Neural progenitor cell (in vitro differentiated cells): Measurements from ENCODE around the gene KLF13. TPM values are rescaled to one million over a fixed set of nuclear protein-coding genes. Genes with fewer than 3 reads are reported as not detected.

ENCODE experiments used
- DNase-seq: peaks from one replicate; pipeline ENCODE4 v3.0.0-alpha.2; 2016; ENCODE audit warnings: low spot score
- H2AFZ ChIP-seq: fragments of 200-600 bp; sonication (generic); replicated peaks from 2 replicates; pipeline ENCODE4 v1.6.1; 2016; ENCODE audit warnings: antibody characterized with exemption
- H3F3A ChIP-seq: fragments of 200-600 bp; sonication (generic); 2 replicates; pipeline ENCODE4 v1.6.1; 2016; ENCODE audit warnings: antibody characterized with exemption, low read depth
- H3K27ac ChIP-seq: fragments of 200-600 bp; sonication (generic); 2 replicates; pipeline ENCODE4 v1.5.1; 2016; ENCODE audit warnings: mild to moderate bottlenecking
- H3K27me3 ChIP-seq: fragments of 200-600 bp; sonication (generic); 2 replicates; pipeline ENCODE4 v1.6.1; 2016; ENCODE audit warnings: mild to moderate bottlenecking, moderate library complexity
- H3K36me3 ChIP-seq: fragments of 200-600 bp; sonication (generic); 2 replicates; pipeline ENCODE4 v1.5.1; 2016
- H3K4me1 ChIP-seq: fragments of 200-600 bp; sonication (generic); 2 replicates; pipeline ENCODE4 v1.6.1; 2016; ENCODE audit warnings: mixed run types
- H3K4me2 ChIP-seq: fragments of 200-600 bp; sonication (generic); 2 replicates; pipeline ENCODE4 v1.6.1; 2016
- H3K4me3 ChIP-seq: fragments of 200-600 bp; sonication (generic); 2 replicates; pipeline ENCODE4 v1.5.1; 2016
- H3K79me2 ChIP-seq: fragments of 200-600 bp; sonication (generic); 2 replicates; pipeline ENCODE4 v1.6.1; 2016; ENCODE audit warnings: low read depth
- H3K9ac ChIP-seq: fragments of 200-600 bp; sonication (generic); 2 replicates; pipeline ENCODE4 v1.6.1; 2016
- H3K9me3 ChIP-seq: fragments of 200-600 bp; sonication (generic); 2 replicates; pipeline ENCODE4 v1.5.1; 2016; ENCODE audit warnings: low read depth
- H4K20me1 ChIP-seq: fragments of 200-600 bp; sonication (generic); 2 replicates; pipeline ENCODE4 v1.6.1; 2016; ENCODE audit warnings: low read depth
- H3K27ac Mint-ChIP-seq: 3 replicates; pipeline ENCODE4 v1.8.0; 2021; ENCODE audit warnings: mixed read lengths
- H3K27me3 Mint-ChIP-seq: 2 replicates; pipeline ENCODE4 v1.8.0; 2022; ENCODE audit warnings: low read depth, mild to moderate bottlenecking, inconsistent platforms, moderate library complexity, mixed read lengths; ENCODE audit not compliant: insufficient read depth
- H3K36me3 Mint-ChIP-seq: 3 replicates; pipeline ENCODE4 v1.8.0; 2021; ENCODE audit warnings: mixed read lengths
- H3K4me1 Mint-ChIP-seq: 3 replicates; pipeline ENCODE4 v1.8.0; 2021; ENCODE audit warnings: mixed read lengths
- H3K4me3 Mint-ChIP-seq: 3 replicates; pipeline ENCODE4 v1.8.0; 2021; ENCODE audit warnings: mild to moderate bottlenecking, moderate library complexity, mixed read lengths
- H3K9me3 Mint-ChIP-seq: 3 replicates; pipeline ENCODE4 v1.8.0; 2020; ENCODE audit warnings: mixed read lengths
- EZH2 ChIP-seq: fragments of 200-600 bp; sonication (generic); IDR thresholded peaks from 2 replicates; pipeline ENCODE4 v1.6.1; 2017; ENCODE audit warnings: antibody characterized with exemption, mild to moderate bottlenecking, moderate library complexity
- EZH2phosphoT487 ChIP-seq: fragments of 200-600 bp; sonication (generic); IDR thresholded peaks from 2 replicates; pipeline ENCODE4 v1.6.1; 2017; ENCODE audit warnings: antibody characterized with exemption
- total RNA-seq: library from RNA; depleted of rRNA; stranded (reverse); fragments of >200 nt; gene quantifications from 2 replicates; pipeline ENCODE4 v1.2.3, GENCODE V29; 2015; ENCODE audit warnings: low replicate concordance
- TF ChIP-seq, protein P1 (sequence below): fragments of 200-600 bp; sonication (generic); IDR thresholded peaks from 2 replicates; pipeline ENCODE4 v1.5.1; 2017; ENCODE audit warnings: antibody characterized with exemption, mild to moderate bottlenecking

Gene KLF13
- total RNA-seq, 1 donor from 2014 or later: 11.9 TPM

DNA sequence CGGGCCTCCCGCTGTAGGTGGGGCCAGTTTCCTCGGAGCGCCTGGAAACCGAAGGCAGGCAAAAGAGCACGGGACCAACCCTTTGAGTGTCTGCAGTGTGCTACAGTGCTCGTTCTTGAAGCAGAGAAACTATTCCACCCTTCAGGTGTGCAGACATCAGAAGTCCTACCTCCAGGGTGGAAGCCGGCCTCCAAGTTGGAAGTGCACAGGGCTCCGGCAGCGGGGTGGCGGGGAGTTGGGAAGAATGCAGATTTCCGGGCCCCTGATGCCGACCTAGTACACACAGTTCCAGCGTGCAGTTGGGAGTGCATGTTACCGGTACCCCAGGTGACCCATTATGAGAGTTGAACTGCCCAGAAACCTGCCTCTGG is 3.0 kb downstream of the KLF13 start:
- Mint-ChIP-seq H3K9me3 (no peaks in the 10 kb centered on the region), H3K4me3 (peak overlapping the region; percentile 96), H3K36me3 (peaks cover 2% of the 10 kb centered on the region), H3K27me3 (peaks cover 10% of the 10 kb centered on the region), H3K4me1 (peaks cover 38% of the 10 kb centered on the region), H3K27ac (no peak overlapping the region)
- Histone ChIP-seq H3K9ac (no peak overlapping the region), H3K4me2 (peak overlapping the region; percentile 81), H4K20me1 (peaks cover 65% of the 10 kb centered on the region), H3K36me3 (no peaks in the 10 kb centered on the region), H3K27me3 (peaks cover 21% of the 10 kb centered on the region), H3F3A (peaks cover 4% of the 10 kb centered on the region), H3K4me1 (peaks cover 6% of the 10 kb centered on the region), H3K79me2 (peaks cover 55% of the 10 kb centered on the region), H3K9me3 (no peaks in the 10 kb centered on the region), H3K4me3 (peak overlapping the region; percentile 76), H2AFZ (no peak overlapping the region), H3K27ac (no peak overlapping the region)
- TF ChIP-seq EZH2: no peak
- TF ChIP-seq, protein P1, sequence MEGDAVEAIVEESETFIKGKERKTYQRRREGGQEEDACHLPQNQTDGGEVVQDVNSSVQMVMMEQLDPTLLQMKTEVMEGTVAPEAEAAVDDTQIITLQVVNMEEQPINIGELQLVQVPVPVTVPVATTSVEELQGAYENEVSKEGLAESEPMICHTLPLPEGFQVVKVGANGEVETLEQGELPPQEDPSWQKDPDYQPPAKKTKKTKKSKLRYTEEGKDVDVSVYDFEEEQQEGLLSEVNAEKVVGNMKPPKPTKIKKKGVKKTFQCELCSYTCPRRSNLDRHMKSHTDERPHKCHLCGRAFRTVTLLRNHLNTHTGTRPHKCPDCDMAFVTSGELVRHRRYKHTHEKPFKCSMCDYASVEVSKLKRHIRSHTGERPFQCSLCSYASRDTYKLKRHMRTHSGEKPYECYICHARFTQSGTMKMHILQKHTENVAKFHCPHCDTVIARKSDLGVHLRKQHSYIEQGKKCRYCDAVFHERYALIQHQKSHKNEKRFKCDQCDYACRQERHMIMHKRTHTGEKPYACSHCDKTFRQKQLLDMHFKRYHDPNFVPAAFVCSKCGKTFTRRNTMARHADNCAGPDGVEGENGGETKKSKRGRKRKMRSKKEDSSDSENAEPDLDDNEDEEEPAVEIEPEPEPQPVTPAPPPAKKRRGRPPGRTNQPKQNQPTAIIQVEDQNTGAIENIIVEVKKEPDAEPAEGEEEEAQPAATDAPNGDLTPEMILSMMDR: no peak
- TF ChIP-seq EZH2phosphoT487: no peak
- no peak for DNase-seq

DNA sequence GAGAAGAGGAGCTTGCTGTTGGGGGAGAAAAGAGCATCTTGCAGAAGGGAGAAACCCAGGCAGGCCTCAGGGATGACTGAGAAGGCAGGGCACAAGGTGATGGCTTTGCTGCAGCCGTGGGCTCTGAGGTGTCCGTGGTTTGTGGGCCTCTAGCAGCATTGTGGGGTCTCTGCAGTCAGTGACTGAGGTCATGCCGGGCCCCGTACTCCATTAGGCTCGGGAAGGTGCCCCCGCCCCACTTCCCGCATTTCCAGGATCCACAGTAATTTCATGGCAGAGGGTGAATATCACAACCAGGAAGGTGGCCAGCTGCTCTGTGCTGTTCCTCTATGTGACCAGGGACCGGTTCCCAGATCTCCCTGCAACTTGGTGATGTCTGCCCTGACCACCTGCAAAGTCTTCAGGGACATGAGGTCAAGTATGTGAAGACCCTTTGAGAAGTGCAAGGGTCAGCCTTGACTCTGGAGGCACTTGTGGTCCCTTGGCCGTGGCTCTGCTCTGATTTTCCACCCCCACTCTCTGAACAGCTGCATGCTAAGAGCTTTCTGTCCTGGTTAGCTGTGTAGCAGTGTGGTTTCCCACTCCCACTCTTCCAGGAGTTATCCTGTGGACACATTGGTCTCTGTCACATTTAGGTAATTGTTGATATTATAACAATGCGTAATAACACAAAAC is 3.6 kb downstream of the KLF13 start:
- peaks cover 4% of the 10 kb centered on the region for H3F3A ChIP-seq
- no peak overlapping the region for H3K4me2 ChIP-seq
- Mint-ChIP-seq H3K4me3 (peak overlapping the region; percentile 64), H3K4me1 (peaks cover 39% of the 10 kb centered on the region), H3K27ac (no peak overlapping the region), H3K36me3 (peaks cover 2% of the 10 kb centered on the region), H3K9me3 (no peaks in the 10 kb centered on the region), H3K27me3 (peaks cover 9% of the 10 kb centered on the region)
- no peak overlapping the region for H3K4me3 ChIP-seq
- DNase-seq: no peak
- H4K20me1 ChIP-seq: peaks cover 66% of the 10 kb centered on the region
- H3K27ac ChIP-seq: no peak overlapping the region
- TF ChIP-seq EZH2phosphoT487 (no peak), EZH2 (no peak)
- TF ChIP-seq, protein P1: no peak
- no peak overlapping the region for H3K9ac ChIP-seq
- no peaks in the 10 kb centered on the region for H3K36me3 ChIP-seq
- H3K79me2 ChIP-seq: peaks cover 60% of the 10 kb centered on the region
- peaks cover 15% of the 10 kb centered on the region for H3K27me3 ChIP-seq
- H2AFZ ChIP-seq: no peak overlapping the region
- H3K9me3 ChIP-seq: no peaks in the 10 kb centered on the region
- peaks cover 6% of the 10 kb centered on the region for H3K4me1 ChIP-seq

DNA sequence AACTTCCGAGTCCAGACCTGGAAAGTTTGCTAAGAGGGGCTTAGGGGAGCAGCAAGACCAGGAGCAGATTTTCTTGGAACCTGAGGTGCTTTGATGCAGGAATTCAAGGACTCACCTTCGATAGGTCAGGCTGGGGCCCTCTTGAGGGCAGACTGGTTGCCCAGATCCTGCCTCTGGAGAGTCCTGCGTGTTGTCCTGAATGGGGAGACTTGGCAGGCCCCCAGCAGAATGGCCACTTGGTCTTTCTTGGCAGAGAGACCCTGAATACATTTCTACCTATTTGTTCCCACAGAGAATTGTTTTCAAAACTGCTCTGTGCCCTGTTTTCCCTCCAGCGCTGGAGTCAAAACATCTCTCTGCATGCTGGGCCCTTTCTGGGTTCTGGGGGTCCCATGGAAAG is 4.2 kb downstream of the KLF13 start:
- Histone ChIP-seq H2AFZ (no peak overlapping the region), H3K27ac (no peak overlapping the region), H4K20me1 (peaks cover 71% of the 10 kb centered on the region), H3K9me3 (no peaks in the 10 kb centered on the region), H3K4me3 (no peak overlapping the region), H3K4me1 (peaks cover 6% of the 10 kb centered on the region), H3K79me2 (peaks cover 60% of the 10 kb centered on the region), H3K27me3 (peaks cover 11% of the 10 kb centered on the region), H3F3A (peaks cover 4% of the 10 kb centered on the region), H3K36me3 (no peaks in the 10 kb centered on the region), H3K9ac (no peak overlapping the region), H3K4me2 (no peak overlapping the region)
- DNase-seq: no peak
- TF ChIP-seq EZH2: no peak
- no peak for TF ChIP-seq EZH2phosphoT487
- TF ChIP-seq, protein P1: no peak
- Mint-ChIP-seq H3K4me1 (peaks cover 39% of the 10 kb centered on the region), H3K4me3 (peak overlapping the region; percentile 61), H3K27me3 (peaks cover 9% of the 10 kb centered on the region), H3K27ac (no peak overlapping the region), H3K36me3 (peaks cover 2% of the 10 kb centered on the region), H3K9me3 (no peaks in the 10 kb centered on the region)
